K562 (cell line): ENCODE measurements around the gene GTSE1. TPM values are rescaled to one million over a fixed set of nuclear protein-coding genes. Genes with fewer than 3 reads are reported as not detected.

Experiments
- ATAC-seq: fragments of 200-7000 bp; cut with Tn5 transposase; 3 replicates; pipeline ENCODE4 v1.9.1; 2020; ENCODE audit warnings: moderate library complexity
- BruUV-seq: library from RNA; stranded (reverse); fragments of 400-500 nt; replicated peaks from 2 replicates; lab custom pipeline; 2021; lab: Mats Ljungman, UMichigan
- CTCF ChIA-PET: fragments of 300-600 bp; formaldehyde crosslinking; extraction: SDS; loops from one replicate; lab custom pipeline; 2021; ENCODE audit warnings: low intra/inter-chr PET ratio; lab: Yijun Ruan, JAX
- POLR2A ChIA-PET: fragments of 300-600, 350-650 bp; sonication (Branson Sonifier 250); formaldehyde crosslinking; extraction: SDS; loops from one replicate; lab custom pipeline; 2021; ENCODE audit warnings: antibody characterized with exemption, inconsistent platforms; lab: Yijun Ruan, JAX
- DNase-seq, 4 experiments: peaks; one replicate each; pipeline versions ENCODE4 v3.0.0 to v3.0.0-alpha.2; 2011 to 2018; ENCODE audit warnings: low spot score in 3 of 4, mixed read lengths in 3 of 4; ENCODE audit errors: extremely low read depth in 1 of 4
- FAIRE-seq: peaks from 2 replicates; lab custom pipeline; 2011; peaks lifted over from hg19 to GRCh38; lab: Jason Lieb, UNC
- H2AFZ ChIP-seq: 2 replicates; pipeline ENCODE4 v1.6.0; 2011; ENCODE audit warnings: low read depth, low read length, control low read depth, inconsistent platforms
- H3K27ac ChIP-seq: fragments of 200-600 bp; 3 replicates; pipeline ENCODE4 v1.8.0; 2011; ENCODE audit warnings: low read depth, mild to moderate bottlenecking, control low read depth, inconsistent platforms, low read length, moderate library complexity, mixed read lengths; ENCODE audit errors: extremely low read depth
- H3K27me3 ChIP-seq, 2 experiments: fragments of 300-600 bp in 1 of 2; 2 replicates in 1 of 2; 3 replicates in 1 of 2; pipeline versions ENCODE4 v1.6.0 to v1.8.0; 2011; ENCODE audit warnings: inconsistent platforms in 2 of 2, low read length in 2 of 2, mild to moderate bottlenecking in 1 of 2, mixed read lengths in 1 of 2, moderate library complexity in 1 of 2; ENCODE audit not compliant: control insufficient read depth in 2 of 2, insufficient read depth in 2 of 2
- H3K36me3 ChIP-seq: fragments of 300-600 bp; 3 replicates; pipeline ENCODE4 v1.8.0; 2011; ENCODE audit warnings: mild to moderate bottlenecking, low read length, inconsistent platforms; ENCODE audit not compliant: control insufficient read depth, insufficient read depth
- H3K4me1 ChIP-seq, 2 experiments: fragments of 200-600 bp in 1 of 2; replicated peaks in 1 of 2; 2 replicates in 1 of 2; 3 replicates in 1 of 2; pipeline versions ENCODE4 v1.5.1 to v1.8.0; 2011; ENCODE audit warnings: inconsistent platforms in 2 of 2, low read length in 2 of 2, mild to moderate bottlenecking in 1 of 2, mixed read lengths in 1 of 2, moderate library complexity in 1 of 2; ENCODE audit not compliant: control insufficient read depth in 2 of 2, insufficient read depth in 2 of 2
- H3K4me2 ChIP-seq: 2 replicates; pipeline ENCODE4 v1.6.1; 2011; ENCODE audit warnings: low read length, control low read depth, inconsistent platforms, mixed read lengths; ENCODE audit not compliant: insufficient read depth
- H3K4me3 ChIP-seq: fragments of 200-600 bp; sonication (generic), shearing (Covaris generic); 2 replicates; pipeline ENCODE4 v1.5.1; 2016; ENCODE audit warnings: control low read depth, inconsistent platforms
- H3K79me2 ChIP-seq: fragments of 200-600 bp; 3 replicates; pipeline ENCODE4 v1.8.0; 2011; ENCODE audit warnings: low read length, inconsistent platforms; ENCODE audit not compliant: control insufficient read depth, insufficient read depth
- H3K9ac ChIP-seq, 2 experiments: 2 replicates each; pipeline versions ENCODE4 v1.6.0 to v1.6.1; 2011; ENCODE audit warnings: low read depth in 2 of 2, low read length in 2 of 2, control low read depth in 1 of 2, inconsistent platforms in 1 of 2, mild to moderate bottlenecking in 1 of 2, mixed read lengths in 1 of 2; ENCODE audit not compliant: insufficient read depth in 1 of 2
- H3K9me1 ChIP-seq: one replicate; pipeline ENCODE4 v1.6.0; 2011; ENCODE audit warnings: inconsistent platforms, mild to moderate bottlenecking, low read length, moderate library complexity; ENCODE audit not compliant: control insufficient read depth, insufficient read depth
- H3K9me3 ChIP-seq: replicated peaks from 2 replicates; pipeline ENCODE4 v1.5.1; 2011; ENCODE audit warnings: low read depth, low read length, inconsistent platforms; ENCODE audit not compliant: control insufficient read depth, insufficient read depth
- H4K20me1 ChIP-seq: replicated peaks from 2 replicates; pipeline ENCODE4 v1.6.1; 2011; ENCODE audit warnings: low read length, inconsistent platforms, mixed read lengths; ENCODE audit not compliant: control insufficient read depth, insufficient read depth
- KDM4B ChIP-seq, 2 experiments: fragments of 450-650 bp in 1 of 2; sonication (generic) in 1 of 2; IDR thresholded peaks; 2 replicates each; pipeline ENCODE4 v1.6.1; 2016 to 2017; ENCODE audit warnings: borderline replicate concordance in 2 of 2, antibody characterized with exemption in 1 of 2, low read depth in 1 of 2, mild to moderate bottlenecking in 1 of 2
- MXD1 ChIP-seq: fragments of 250-450 bp; sonication (Bioruptor Pico); IDR thresholded peaks from 2 replicates; pipeline ENCODE4 v1.8.0; 2021; ENCODE audit warnings: borderline replicate concordance, mild to moderate bottlenecking, moderate library complexity; ENCODE audit not compliant: poor library complexity, severe bottlenecking
- PTTG1 ChIP-seq: fragments of 450-650 bp; IDR thresholded peaks from 2 replicates; pipeline ENCODE4 v1.6.1; 2016; ENCODE audit warnings: low read depth, mild to moderate bottlenecking, missing genetic modification characterization, missing compliant biosample characterization
- RB1 ChIP-seq: fragments of 450-650 bp; IDR thresholded peaks from 2 replicates; pipeline ENCODE4 v1.6.1; 2017; ENCODE audit warnings: low read depth, mild to moderate bottlenecking
- SRF ChIP-seq, 2 experiments: fragments of 250-450, 450-650 bp in 1 of 2; sonication (Bioruptor Pico) in 1 of 2; sonication (generic) in 1 of 2; formaldehyde crosslinking; IDR thresholded peaks; 2 replicates each; pipeline versions ENCODE4 v1.5.0 to v1.5.1; 2020 to 2022; ENCODE audit warnings: mild to moderate bottlenecking in 1 of 2, missing genetic modification reagents in 1 of 2
- TCF7L2 ChIP-seq: fragments of 150-350 bp; IDR thresholded peaks from 2 replicates; pipeline ENCODE4 v1.6.1; 2016; ENCODE audit warnings: low read depth, mild to moderate bottlenecking, low read length, moderate library complexity
- ZNF436 ChIP-seq: fragments of 250-450, 450-650 bp; sonication (Bioruptor Pico); formaldehyde crosslinking; IDR thresholded peaks from 2 replicates; pipeline ENCODE4 v1.7.0; 2020; ENCODE audit warnings: mild to moderate bottlenecking
- WGBS: fragments of 100-300 bp; shearing (Covaris generic); methylation state at CpG from one replicate; pipeline ENCODE4 v1.1.6; 2016; ENCODE audit warnings: low coverage, mixed read lengths; ENCODE audit not compliant: insufficient coverage; ENCODE audit errors: missing lambda C conversion rate; 5-methylcytosine and 5-hydroxymethylcytosine counted together
- in situ Hi-C: fragments of 300-500 bp; cut with MboI; formaldehyde crosslinking; loops from 4 replicates; pipeline ENCODE4 v1.15.0; 2018; ENCODE audit warnings: inconsistent platforms, mixed read lengths
- intact Hi-C: fragments of 100-400 bp; cut with micrococcal nuclease; formaldehyde crosslinking; loops from 2 replicates; pipeline ENCODE4 v1.14.2; 2022
- polyA plus RNA-seq, 8 experiments: library from polyadenylated mRNA; depleted of rRNA in 4 of 8; stranded (reverse) in 5 of 8; unstranded in 3 of 8; fragments of >200 nt; fragmentation: Nextera tagmentation in 2 of 8; fragmentation: Illumina TruSeq in 1 of 8; extraction: Ambion mirVana in 2 of 8; extraction: Trizol in 1 of 8; gene quantifications; 2 replicates each; pipeline versions ENCODE4 v1.2.1 to v1.2.3, GENCODE V29; 2011 to 2014; ENCODE audit warnings: inconsistent platforms in 1 of 8, missing spikeins in 1 of 8
- total RNA-seq, 7 experiments: library from RNA; depleted of rRNA in 6 of 7; stranded (reverse); fragments of >200 nt in 6 of 7; fragmentation: Illumina TruSeq in 2 of 7; extraction: Trizol in 2 of 7; gene quantifications; 2 replicates each; pipeline versions ENCODE4 v1.2.1 to v1.2.3, GENCODE V29; 2011 to 2021; ENCODE audit warnings: low replicate concordance in 1 of 7
- TF ChIP-seq, protein P1 (sequence below): fragments of 250-450 bp; sonication (Bioruptor Pico); IDR thresholded peaks from 2 replicates; pipeline ENCODE4 v1.4.0; 2020; ENCODE audit warnings: borderline replicate concordance
- TF ChIP-seq, protein P2 (sequence below): fragments of 450-650 bp; formaldehyde crosslinking; IDR thresholded peaks from 2 replicates; pipeline ENCODE4 v1.4.0; 2020; ENCODE audit warnings: mild to moderate bottlenecking, moderate library complexity

Gene GTSE1
- total and polyA plus RNA-seq, 9 of the 15 experiments (the other 6 are each of a cell fraction or from before 2014, with no cell fraction given) = 2.5 to 22.5 (median 12.9) TPM

DNA sequence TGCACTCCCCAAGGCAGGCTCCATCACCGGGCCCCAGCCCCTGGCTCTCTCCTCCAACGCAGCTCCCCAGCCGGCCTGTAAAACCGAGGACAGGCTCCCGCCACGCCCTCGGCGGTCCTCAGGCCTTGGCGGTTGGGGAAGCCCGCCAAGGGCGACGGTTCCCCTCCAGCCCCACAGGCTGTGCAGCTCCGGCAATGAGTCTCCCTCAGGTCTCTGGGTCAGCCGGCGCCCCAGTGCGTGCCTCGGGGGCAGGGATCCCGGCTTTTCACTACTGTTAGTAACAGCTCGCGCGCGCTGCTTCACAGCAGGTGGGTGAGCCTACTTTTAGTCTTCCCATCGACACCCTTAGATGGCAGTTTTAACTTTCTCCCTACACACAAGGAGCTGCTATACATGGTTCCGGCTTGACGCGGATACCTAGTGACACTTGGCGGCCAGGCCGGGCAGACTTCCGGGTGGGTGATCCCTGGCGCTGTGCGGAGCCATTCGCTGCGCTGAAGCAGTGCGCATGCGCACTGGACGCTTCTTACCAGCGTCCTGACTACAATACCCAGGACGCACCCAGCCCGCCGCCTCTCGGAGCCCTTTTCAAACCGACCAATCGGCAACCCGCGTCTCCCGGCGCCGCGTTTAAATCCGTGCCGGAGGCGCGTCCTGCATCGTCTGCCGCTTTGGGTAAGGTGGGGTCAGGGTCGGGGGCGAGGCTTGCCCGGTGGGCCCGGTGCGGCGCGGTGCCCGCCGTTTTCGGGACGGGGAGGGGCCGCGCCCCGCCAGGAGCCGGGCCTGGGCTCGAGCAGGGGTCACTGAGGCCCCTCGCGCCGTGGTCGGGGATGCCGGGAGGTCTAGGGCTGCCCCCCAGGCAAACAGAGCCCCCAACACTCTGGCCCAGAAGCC is at the start of gene GTSE1 (continued):
- no peak for TF ChIP-seq MXD1 (CRISPR knock-in tag)
- no peak for TF ChIP-seq KDM4B (IDR thresholded peaks at IDR 0.05; ENCODE audit: borderline replicate concordance in 2 of 2, low read depth in 1 of 2)
- 0 out of 2 replicates have a peak, but pooled peaks have one; percentile 25 for TF ChIP-seq RB1

GRCh38 chr22:46247443-46247975 is 49.2 kb upstream of the GTSE1 start:
- in situ Hi-C loops (loop anchor here (10.0 kb wide), 1 partner anchor 103 kb away; no protein-coding TSS in a partner anchor), intact Hi-C loops (loop anchor here (10.0 kb wide), 1 partner anchor 93 kb away; the partner anchor contains the start of gene PPARA)
- peaks cover 26% of the 10 kb centered on the region for H3K79me2 ChIP-seq
- H3K9me3 ChIP-seq = no peaks in the 10 kb centered on the region
- no peak overlapping the region for H3K4me3 ChIP-seq
- H3K27me3 ChIP-seq = no peaks in the 10 kb centered on the region
- H3K4me2 ChIP-seq = no peak overlapping the region
- H3K36me3 ChIP-seq = peaks cover 5% of the 10 kb centered on the region; the same call in 1 of the 3 replicates
- no peak for FAIRE-seq
- H3K27ac ChIP-seq = no peak overlapping the region
- no peak for DNase-seq
- POLR2A ChIA-PET = interaction anchor here (0.7 to 3.1 kb wide), 3 partner anchors 13 to 50 kb away, joined by 4 to 10 read pairs (median 4); no protein-coding TSS in a partner anchor
- BruUV-seq = no TSS peak
- no peak overlapping the region for H2AFZ ChIP-seq
- WGBS = 40% methylated on average over 1 of the region's 2 CpGs
- peaks cover 8 to 43% of the 10 kb centered on the region in 2 experiments for H3K4me1 ChIP-seq
- no peaks in the 10 kb centered on the region for H4K20me1 ChIP-seq
- TF ChIP-seq SRF (CRISPR knock-in tag; IDR thresholded peaks at IDR 0.05) = no peak
- TF ChIP-seq ZNF436 (CRISPR knock-in tag) = no peak
- no peak for TF ChIP-seq PTTG1 (tag)
- no peak for TF ChIP-seq TCF7L2
- TF ChIP-seq, protein P1, sequence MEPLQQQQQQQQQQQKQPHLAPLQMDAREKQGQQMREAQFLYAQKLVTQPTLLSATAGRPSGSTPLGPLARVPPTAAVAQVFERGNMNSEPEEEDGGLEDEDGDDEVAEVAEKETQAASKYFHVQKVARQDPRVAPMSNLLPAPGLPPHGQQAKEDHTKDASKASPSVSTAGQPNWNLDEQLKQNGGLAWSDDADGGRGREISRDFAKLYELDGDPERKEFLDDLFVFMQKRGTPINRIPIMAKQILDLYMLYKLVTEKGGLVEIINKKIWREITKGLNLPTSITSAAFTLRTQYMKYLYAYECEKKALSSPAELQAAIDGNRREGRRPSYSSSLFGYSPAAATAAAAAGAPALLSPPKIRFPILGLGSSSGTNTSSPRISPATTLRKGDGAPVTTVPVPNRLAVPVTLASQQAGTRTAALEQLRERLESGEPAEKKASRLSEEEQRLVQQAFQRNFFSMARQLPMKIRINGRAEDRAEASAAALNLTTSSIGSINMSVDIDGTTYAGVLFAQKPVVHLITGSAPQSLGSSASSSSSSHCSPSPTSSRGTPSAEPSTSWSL (CRISPR knock-in tag) = no peak
- TF ChIP-seq, protein P2, sequence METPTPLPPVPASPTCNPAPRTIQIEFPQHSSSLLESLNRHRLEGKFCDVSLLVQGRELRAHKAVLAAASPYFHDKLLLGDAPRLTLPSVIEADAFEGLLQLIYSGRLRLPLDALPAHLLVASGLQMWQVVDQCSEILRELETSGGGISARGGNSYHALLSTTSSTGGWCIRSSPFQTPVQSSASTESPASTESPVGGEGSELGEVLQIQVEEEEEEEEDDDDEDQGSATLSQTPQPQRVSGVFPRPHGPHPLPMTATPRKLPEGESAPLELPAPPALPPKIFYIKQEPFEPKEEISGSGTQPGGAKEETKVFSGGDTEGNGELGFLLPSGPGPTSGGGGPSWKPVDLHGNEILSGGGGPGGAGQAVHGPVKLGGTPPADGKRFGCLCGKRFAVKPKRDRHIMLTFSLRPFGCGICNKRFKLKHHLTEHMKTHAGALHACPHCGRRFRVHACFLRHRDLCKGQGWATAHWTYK (CRISPR knock-in tag) = no peak
- CTCF ChIA-PET = no interaction called here
- no peaks in the 10 kb centered on the region for H3K9me1 ChIP-seq
- H3K9ac ChIP-seq = peak overlapping the region in 1 of 2 experiments; percentile 73; a peak in 1 of 4 replicates
- no peak for ATAC-seq
